SK-N-SH (cell line): ENCODE measurements around the gene RCOR1. TPM values are rescaled to one million over a fixed set of nuclear protein-coding genes. Genes with fewer than 3 reads are reported as not detected.

Experiments
- CTCF ChIA-PET: fragments of 300-600, 350-600 bp; formaldehyde crosslinking; extraction: SDS; loops from one replicate; lab custom pipeline; 2021; lab: Yijun Ruan, JAX
- POLR2A ChIA-PET: fragments of 350-600 bp; sonication (Branson Sonifier 250); formaldehyde crosslinking; extraction: SDS; loops from one replicate; lab custom pipeline; 2020; ENCODE audit warnings: antibody characterized with exemption, inconsistent platforms; lab: Yijun Ruan, JAX
- DNase-seq: peaks from one replicate; pipeline ENCODE4 v3.0.0; 2012
- H2AFZ ChIP-seq: fragments of 200-600 bp; sonication (generic); 2 replicates; pipeline ENCODE4 v1.8.1; 2016; ENCODE audit warnings: antibody characterized with exemption, mild to moderate bottlenecking, low read depth
- H3F3A ChIP-seq: fragments of 200-600 bp; sonication (generic); replicated peaks from 2 replicates; pipeline ENCODE3; 2016; ENCODE audit warnings: antibody characterized with exemption, mild to moderate bottlenecking; ENCODE audit not compliant: insufficient read depth
- H3K27ac ChIP-seq, 2 experiments: fragments of 200-500 bp in 1 of 2; fragments of 200-600 bp in 1 of 2; sonication (Bioruptor generic) in 1 of 2; sonication (generic), shearing (Covaris generic) in 1 of 2; 2 replicates each; pipeline versions ENCODE4 v1.5.1 to v1.6.1; 2014 to 2016; ENCODE audit warnings: low read depth in 2 of 2, inconsistent platforms in 1 of 2, low read length in 1 of 2, mild to moderate bottlenecking in 1 of 2, mixed read lengths in 1 of 2
- H3K27me3 ChIP-seq: fragments of 200-600 bp; sonication (generic), shearing (Covaris generic); 2 replicates; pipeline ENCODE4 v1.6.1; 2016; ENCODE audit warnings: mixed run types; ENCODE audit not compliant: insufficient read depth
- H3K36me3 ChIP-seq, 2 experiments: fragments of 200-500 bp in 1 of 2; fragments of 200-600 bp in 1 of 2; sonication (Bioruptor generic) in 1 of 2; sonication (generic) in 1 of 2; replicated peaks in 1 of 2; 2 replicates each; pipeline versions ENCODE3 to v1.5.1; 2014 to 2016; ENCODE audit warnings: low read length in 1 of 2, mild to moderate bottlenecking in 1 of 2; ENCODE audit not compliant: insufficient read depth in 2 of 2, control insufficient read depth in 1 of 2
- H3K4me1 ChIP-seq, 2 experiments: fragments of 200-500 bp in 1 of 2; fragments of 200-600 bp in 1 of 2; sonication (Bioruptor generic) in 1 of 2; sonication (generic), shearing (Covaris generic) in 1 of 2; 2 replicates each; pipeline versions ENCODE4 v1.5.1 to v1.6.1; 2014 to 2016; ENCODE audit warnings: low read depth in 1 of 2, low read length in 1 of 2, mixed run types in 1 of 2; ENCODE audit not compliant: insufficient read depth in 2 of 2, control insufficient read depth in 1 of 2
- H3K4me2 ChIP-seq: fragments of 200-600 bp; sonication (generic), shearing (Covaris generic); 2 replicates; pipeline ENCODE4 v1.6.1; 2017; ENCODE audit warnings: mixed run types
- H3K4me3 ChIP-seq, 2 experiments: fragments of 200-500 bp in 1 of 2; fragments of 200-600 bp in 1 of 2; sonication (Bioruptor generic) in 1 of 2; sonication (generic), shearing (Covaris generic) in 1 of 2; 2 replicates each; pipeline versions ENCODE4 v1.5.1 to v1.8.1; 2014 to 2016; ENCODE audit warnings: low read depth in 2 of 2, inconsistent platforms in 1 of 2, low read length in 1 of 2, mild to moderate bottlenecking in 1 of 2, mixed read lengths in 1 of 2, moderate library complexity in 1 of 2
- H3K79me2 ChIP-seq: fragments of 200-600 bp; sonication (generic); 2 replicates; pipeline ENCODE4 v1.8.1; 2017; ENCODE audit warnings: mild to moderate bottlenecking; ENCODE audit not compliant: insufficient read depth
- H3K9ac ChIP-seq: fragments of 200-600 bp; sonication (generic); 2 replicates; pipeline ENCODE4 v1.6.1; 2017; ENCODE audit warnings: mixed run types
- H3K9me2 ChIP-seq: fragments of 200-600 bp; sonication (generic); 2 replicates; pipeline ENCODE4 v1.6.1; 2017; ENCODE audit warnings: mixed run types
- H3K9me3 ChIP-seq: fragments of 200-600 bp; sonication (generic); 2 replicates; pipeline ENCODE4 v1.6.1; 2017; ENCODE audit warnings: mixed run types, mild to moderate bottlenecking, moderate library complexity
- H4K20me1 ChIP-seq: fragments of 200-600 bp; sonication (generic); 2 replicates; pipeline ENCODE4 v1.6.1; 2017; ENCODE audit warnings: mild to moderate bottlenecking, mixed run types; ENCODE audit not compliant: insufficient read depth
- CHD2 ChIP-seq: fragments of 150-350 bp; IDR thresholded peaks from 2 replicates; pipeline ENCODE4 v1.6.1; 2018; ENCODE audit warnings: low read length; ENCODE audit not compliant: partially characterized antibody
- EP300 ChIP-seq, 2 experiments: IDR thresholded peaks; 2 replicates each; pipeline versions ENCODE4 v1.4.0 to v1.6.1; 2012; ENCODE audit warnings: borderline replicate concordance in 1 of 2, low read depth in 1 of 2, low read length in 1 of 2
- GABPA ChIP-seq: IDR thresholded peaks from 2 replicates; pipeline ENCODE4 v1.4.0; 2012; ENCODE audit warnings: low read depth, mild to moderate bottlenecking
- GATA2 ChIP-seq: sonication (generic); formaldehyde crosslinking; IDR thresholded peaks from 2 replicates; pipeline ENCODE4 v1.5.0; 2020; ENCODE audit warnings: mild to moderate bottlenecking, missing genetic modification reagents
- JUND ChIP-seq: IDR thresholded peaks from 2 replicates; pipeline ENCODE4 v1.4.0; 2012
- RFX5 ChIP-seq: IDR thresholded peaks from 2 replicates; pipeline ENCODE4 v1.6.1; 2012; ENCODE audit warnings: mild to moderate bottlenecking, improper control_type of control experiment, low read length
- SIN3A ChIP-seq: IDR thresholded peaks from 2 replicates; pipeline ENCODE4 v1.6.1; 2012; ENCODE audit warnings: low read depth, mild to moderate bottlenecking, low read length, moderate library complexity, borderline replicate concordance
- SMC3 ChIP-seq: IDR thresholded peaks from 2 replicates; pipeline ENCODE4 v1.6.1; 2012; ENCODE audit warnings: low read depth, low read length, improper control_type of control experiment
- TCF12 ChIP-seq: IDR thresholded peaks from 2 replicates; pipeline ENCODE4 v1.4.0; 2012
- WGBS: methylation state at CpG from one replicate; pipeline ENCODE4 v1.1.6; 2017; ENCODE audit warnings: low lambda C conversion rate; 5-methylcytosine and 5-hydroxymethylcytosine counted together
- polyA plus RNA-seq, 3 experiments: library from polyadenylated mRNA; depleted of rRNA; stranded (reverse); fragments of >200 nt; gene quantifications; 2 replicates each; pipeline ENCODE4 v1.2.3, GENCODE V29; 2012
- TF ChIP-seq, protein P1 (sequence below): IDR thresholded peaks from 2 replicates; pipeline ENCODE4 v1.6.1; 2012; ENCODE audit warnings: mild to moderate bottlenecking, low read depth, low read length, moderate library complexity

Gene RCOR1
- polyA plus RNA-seq, 1 of the 3 experiments (the other 2 are of a cell fraction), result 8.5 TPM

GRCh38 chr14:102662636-102663430, 70.4 kb downstream of the RCOR1 start (continued):
- TF ChIP-seq, protein P1, sequence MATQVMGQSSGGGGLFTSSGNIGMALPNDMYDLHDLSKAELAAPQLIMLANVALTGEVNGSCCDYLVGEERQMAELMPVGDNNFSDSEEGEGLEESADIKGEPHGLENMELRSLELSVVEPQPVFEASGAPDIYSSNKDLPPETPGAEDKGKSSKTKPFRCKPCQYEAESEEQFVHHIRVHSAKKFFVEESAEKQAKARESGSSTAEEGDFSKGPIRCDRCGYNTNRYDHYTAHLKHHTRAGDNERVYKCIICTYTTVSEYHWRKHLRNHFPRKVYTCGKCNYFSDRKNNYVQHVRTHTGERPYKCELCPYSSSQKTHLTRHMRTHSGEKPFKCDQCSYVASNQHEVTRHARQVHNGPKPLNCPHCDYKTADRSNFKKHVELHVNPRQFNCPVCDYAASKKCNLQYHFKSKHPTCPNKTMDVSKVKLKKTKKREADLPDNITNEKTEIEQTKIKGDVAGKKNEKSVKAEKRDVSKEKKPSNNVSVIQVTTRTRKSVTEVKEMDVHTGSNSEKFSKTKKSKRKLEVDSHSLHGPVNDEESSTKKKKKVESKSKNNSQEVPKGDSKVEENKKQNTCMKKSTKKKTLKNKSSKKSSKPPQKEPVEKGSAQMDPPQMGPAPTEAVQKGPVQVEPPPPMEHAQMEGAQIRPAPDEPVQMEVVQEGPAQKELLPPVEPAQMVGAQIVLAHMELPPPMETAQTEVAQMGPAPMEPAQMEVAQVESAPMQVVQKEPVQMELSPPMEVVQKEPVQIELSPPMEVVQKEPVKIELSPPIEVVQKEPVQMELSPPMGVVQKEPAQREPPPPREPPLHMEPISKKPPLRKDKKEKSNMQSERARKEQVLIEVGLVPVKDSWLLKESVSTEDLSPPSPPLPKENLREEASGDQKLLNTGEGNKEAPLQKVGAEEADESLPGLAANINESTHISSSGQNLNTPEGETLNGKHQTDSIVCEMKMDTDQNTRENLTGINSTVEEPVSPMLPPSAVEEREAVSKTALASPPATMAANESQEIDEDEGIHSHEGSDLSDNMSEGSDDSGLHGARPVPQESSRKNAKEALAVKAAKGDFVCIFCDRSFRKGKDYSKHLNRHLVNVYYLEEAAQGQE, result no peak
- no peak for TF ChIP-seq RFX5
- no peak for TF ChIP-seq SMC3
- no peak for TF ChIP-seq EP300 (IDR thresholded peaks at IDR 0.05; ENCODE audit: borderline replicate concordance in 1 of 2, low read depth in 1 of 2, low read length in 1 of 2)
- TF ChIP-seq, all 33 proteins: peak for 0

GRCh38 chr14:102663440-102663839, 71.0 kb downstream of the RCOR1 start:
- no peak overlapping the region for H3K9ac ChIP-seq
- peaks cover 0 to 15% of the 10 kb centered on the region in 2 experiments; a peak in 3 of 4 replicates for H3K4me1 ChIP-seq
- no peaks in the 10 kb centered on the region for H3F3A ChIP-seq
- no peak for DNase-seq
- no peaks in the 10 kb centered on the region for H3K27me3 ChIP-seq
- H3K9me2 ChIP-seq, result no peaks in the 10 kb centered on the region
- no peaks in the 10 kb centered on the region for H3K36me3 ChIP-seq
- no peak overlapping the region for H2AFZ ChIP-seq
- peaks cover 40% of the 10 kb centered on the region for H4K20me1 ChIP-seq
- no peak overlapping the region for H3K4me3 ChIP-seq
- peaks cover 93% of the 10 kb centered on the region for H3K79me2 ChIP-seq
- 98% methylated on average over 3 of the region's 3 CpGs for WGBS
- CTCF ChIA-PET, result interaction anchor here (0.6 to 2.4 kb wide), 4 partner anchors 24 to 138 kb away, joined by 3 to 11 read pairs (median 4); no protein-coding TSS in a partner anchor
- no peaks in the 10 kb centered on the region for H3K9me3 ChIP-seq
- no peak overlapping the region for H3K4me2 ChIP-seq
- peak overlapping the region in 1 of 2 experiments; percentile 62; a peak in 2 of 4 replicates for H3K27ac ChIP-seq
- POLR2A ChIA-PET, result no interaction called here
- TF ChIP-seq CHD2, result no peak
- TF ChIP-seq GATA2 (CRISPR knock-in tag), result peak; percentile 6; the same call in 1 of the 2 replicates

DNA sequence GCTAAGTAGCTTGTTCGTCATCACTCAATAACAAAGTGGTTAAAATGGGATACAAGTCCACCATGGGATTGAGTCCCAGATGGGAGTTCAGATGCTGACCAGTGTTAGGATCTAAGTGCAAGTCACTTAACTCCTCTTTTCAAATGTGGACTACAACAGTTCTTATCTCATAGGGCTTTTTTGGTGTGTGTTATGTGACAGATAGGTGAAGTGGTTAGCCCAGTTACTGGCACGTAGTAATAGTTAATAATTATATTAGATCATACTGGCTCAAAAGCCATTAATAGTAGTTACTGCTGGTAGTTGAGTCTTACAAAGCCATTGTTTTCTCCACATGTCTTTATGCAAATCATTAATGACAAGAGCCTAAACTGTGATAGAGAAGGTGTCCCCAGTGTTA, 73.2 kb downstream of the RCOR1 start:
- H2AFZ ChIP-seq, result no peak overlapping the region
- H3K27ac ChIP-seq, result no peak overlapping the region
- no peaks in the 10 kb centered on the region for H3K36me3 ChIP-seq
- TF ChIP-seq SIN3A, result no peak
- TF ChIP-seq TCF12, result no peak
- no peak for TF ChIP-seq JUND
- TF ChIP-seq GABPA, result no peak
- TF ChIP-seq, all 33 proteins: peak for 0
- DNase-seq, result no peak
- ChIA-PET POLR2A (interaction anchor here (0.7 kb wide), 1 partner anchor 71 kb away, joined by 5 read pairs; no protein-coding TSS in a partner anchor), CTCF (interaction anchor here (1.2 kb wide), 1 partner anchor 29 kb away, joined by 5 read pairs; no protein-coding TSS in a partner anchor)
- no peaks in the 10 kb centered on the region for H3F3A ChIP-seq
- peaks cover 0 to 12% of the 10 kb centered on the region in 2 experiments; a peak in 3 of 4 replicates for H3K4me1 ChIP-seq
- no peak overlapping the region for H3K4me3 ChIP-seq
- WGBS, result 96% methylated on average over 2 of the region's 2 CpGs
- no peaks in the 10 kb centered on the region for H3K9me3 ChIP-seq
- H4K20me1 ChIP-seq, result peaks cover 26% of the 10 kb centered on the region
- no peak overlapping the region for H3K4me2 ChIP-seq
- H3K79me2 ChIP-seq, result peaks cover 85% of the 10 kb centered on the region
- no peaks in the 10 kb centered on the region for H3K27me3 ChIP-seq
- no peaks in the 10 kb centered on the region for H3K9me2 ChIP-seq
- no peak overlapping the region for H3K9ac ChIP-seq
